Natural killer cell (primary cell): ENCODE measurements around the gene DNASE1L1. TPM values are rescaled to one million over a fixed set of nuclear protein-coding genes. Genes with fewer than 3 reads are reported as not detected.

Source experiments
- ATAC-seq, 3 donors: fragments of 150-1000 bp in 2 of 3; fragments of 200-7000 bp in 1 of 3; cut with Tn5 transposase; 1 replicate in 1 of 3; 2 replicates in 2 of 3; pipeline ENCODE4 v1.10.0; 2021; ENCODE audit warnings: mild to moderate bottlenecking in 2 of 3, moderate library complexity in 2 of 3
- DNase-seq, 2 donors: peaks; one replicate each; pipeline versions ENCODE4 v3.0.0 to v3.0.0-alpha.2; 2013 to 2021; ENCODE audit warnings: mixed read lengths in 1 of 2
- H3K27ac ChIP-seq: one replicate; pipeline ENCODE4 v1.5.1; 2013; ENCODE audit warnings: mild to moderate bottlenecking, low read length
- H3K27me3 ChIP-seq: one replicate; pipeline ENCODE4 v1.6.1; 2013; ENCODE audit warnings: low read length; ENCODE audit not compliant: control insufficient read depth, insufficient read depth
- H3K36me3 ChIP-seq: one replicate; pipeline ENCODE4 v1.6.1; 2013; ENCODE audit warnings: low read length; ENCODE audit not compliant: control insufficient read depth, insufficient read depth
- H3K4me1 ChIP-seq: one replicate; pipeline ENCODE4 v1.6.1; 2013; ENCODE audit warnings: low read length; ENCODE audit not compliant: control insufficient read depth, insufficient read depth
- H3K4me3 ChIP-seq: one replicate; pipeline ENCODE4 v1.5.1; 2013; ENCODE audit warnings: low read length
- H3K9me3 ChIP-seq: one replicate; pipeline ENCODE4 v1.6.1; 2013; ENCODE audit warnings: low read length; ENCODE audit not compliant: control insufficient read depth, insufficient read depth
- H3K27ac Mint-ChIP-seq, 2 donors: one replicate each; pipeline ENCODE4 v1.8.0; 2022; ENCODE audit warnings: mild to moderate bottlenecking in 2 of 2, mixed read lengths in 2 of 2, moderate library complexity in 1 of 2
- H3K27me3 Mint-ChIP-seq, 2 donors: one replicate each; pipeline ENCODE4 v1.8.0; 2022; ENCODE audit warnings: low read depth in 2 of 2, mixed read lengths in 2 of 2
- H3K36me3 Mint-ChIP-seq: one replicate; pipeline ENCODE4 v1.8.0; 2022; ENCODE audit warnings: mixed read lengths
- H3K4me1 Mint-ChIP-seq, 2 donors: one replicate each; pipeline ENCODE4 v1.8.0; 2022; ENCODE audit warnings: mixed read lengths in 2 of 2
- H3K4me3 Mint-ChIP-seq: one replicate; pipeline ENCODE4 v1.8.0; 2022; ENCODE audit warnings: mild to moderate bottlenecking, moderate library complexity, mixed read lengths
- H3K9me3 Mint-ChIP-seq, 2 donors: one replicate each; pipeline ENCODE4 v1.8.0; 2022; ENCODE audit warnings: mixed read lengths in 2 of 2
- WGBS: methylation state at CpG from one replicate; pipeline ENCODE4 v1.1.7; 2013; ENCODE audit warnings: missing lambda C conversion rate; ENCODE audit not compliant: insufficient coverage; 5-methylcytosine and 5-hydroxymethylcytosine counted together
- intact Hi-C: fragments of 100-400 bp; cut with micrococcal nuclease; formaldehyde crosslinking; loops from one replicate; pipeline ENCODE4 v1.14.2; 2022
- total RNA-seq, 4 donors: library from RNA; stranded (reverse); fragments of 120-200 nt in 1 of 4; gene quantifications; one replicate each; pipeline versions ENCODE4 v1.2.3 to v1.2.4, GENCODE V29; 2013 to 2022
- TF ChIP-seq, protein P1 (sequence below): fragments of 200-600 bp; IDR thresholded peaks from one replicate; pipeline ENCODE4 v1.8.0; 2022; ENCODE audit warnings: antibody characterized with exemption

Gene DNASE1L1
- total RNA-seq, 3 donors from 2014 or later (not counting 1 experiment from before 2014, with no cell fraction given), result 16.7 to 19.6 (median 16.8) TPM

DNA sequence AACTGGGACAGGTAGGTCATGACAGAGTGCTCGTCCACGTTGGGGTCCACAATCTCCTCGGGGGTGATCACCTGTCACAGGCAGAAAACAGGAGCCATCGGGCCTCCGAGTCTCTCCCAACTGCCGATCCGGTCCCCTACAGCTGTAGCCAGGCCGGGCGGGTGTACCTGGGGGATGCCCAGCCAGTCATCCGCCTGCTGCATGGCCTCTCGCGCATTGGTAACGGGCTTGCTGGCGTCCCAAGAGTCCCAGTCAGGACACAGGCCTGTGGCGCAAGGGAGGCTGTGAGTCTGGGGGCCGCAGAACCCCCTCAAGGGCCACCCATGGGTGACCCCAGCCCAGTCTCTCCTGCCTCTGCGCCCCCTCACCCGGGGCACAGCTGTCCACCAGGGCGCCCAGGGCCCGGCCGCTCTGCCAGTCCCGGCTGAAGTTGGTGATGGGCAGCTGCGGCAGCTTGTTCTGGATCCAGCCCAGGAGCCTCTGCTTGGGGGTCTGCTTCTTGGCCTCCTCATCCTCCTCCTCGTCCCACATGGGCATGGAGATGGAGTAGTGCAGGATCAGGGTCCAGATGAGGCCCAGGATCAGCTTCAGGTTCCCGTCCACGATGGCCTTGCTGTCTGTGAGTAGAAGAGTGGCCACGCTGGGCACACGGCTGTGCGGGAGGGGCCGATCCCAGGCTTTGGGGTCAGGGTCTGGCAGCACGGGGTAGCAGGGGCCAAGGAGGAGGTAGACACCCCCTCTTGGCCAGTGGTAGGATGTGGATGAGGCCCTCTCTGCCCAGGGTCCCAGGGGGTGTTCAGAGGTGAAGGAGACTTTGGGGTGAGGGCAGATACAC lies 41.4 kb downstream of the DNASE1L1 start:
- ATAC-seq, result no peak
- no peaks in the 10 kb centered on the region for H3K36me3 Mint-ChIP-seq

DNA sequence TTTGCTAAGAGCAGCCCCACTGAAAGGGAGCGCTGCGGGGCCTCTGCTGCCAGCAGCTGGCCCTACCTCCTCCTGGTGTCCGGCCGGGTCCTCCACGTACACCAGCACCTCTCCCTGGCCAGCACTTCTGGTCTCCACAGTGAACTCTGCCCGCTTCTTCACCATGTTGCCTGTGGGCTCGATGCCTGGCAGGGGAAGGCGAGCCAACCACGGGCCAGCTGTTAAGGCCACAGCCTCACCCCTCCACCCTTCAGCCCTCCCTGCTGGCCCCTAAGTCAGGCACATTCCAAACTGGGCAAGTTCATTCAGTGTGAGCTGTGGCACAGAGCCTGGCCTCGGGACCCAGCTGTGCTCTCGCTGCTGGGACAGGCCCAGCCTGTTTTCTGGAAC lies 42.4 kb downstream of the DNASE1L1 start:
- no peak for DNase-seq
- WGBS, result 40% methylated on average over 10 of the region's 11 CpGs
- peaks cover 62% of the 10 kb centered on the region for H3K4me1 ChIP-seq

More for the DNA sequence above, 41.4 kb downstream of the DNASE1L1 start:
- no peak for DNase-seq
- Histone ChIP-seq H3K9me3 (no peaks in the 10 kb centered on the region), H3K4me3 (peak overlapping the region; percentile 97), H3K4me1 (peaks cover 61% of the 10 kb centered on the region), H3K27me3 (no peaks in the 10 kb centered on the region), H3K27ac (peak overlapping the region; percentile 100), H3K36me3 (peaks cover 53% of the 10 kb centered on the region)
- H3K27ac Mint-ChIP-seq, result peak overlapping the region; percentile 95 to 97
- peak overlapping the region; percentile 90 for H3K4me3 Mint-ChIP-seq
- 77% methylated on average over 29 of the region's 31 CpGs for WGBS
- no peaks in the 10 kb centered on the region for H3K9me3 Mint-ChIP-seq
- TF ChIP-seq, protein P1, sequence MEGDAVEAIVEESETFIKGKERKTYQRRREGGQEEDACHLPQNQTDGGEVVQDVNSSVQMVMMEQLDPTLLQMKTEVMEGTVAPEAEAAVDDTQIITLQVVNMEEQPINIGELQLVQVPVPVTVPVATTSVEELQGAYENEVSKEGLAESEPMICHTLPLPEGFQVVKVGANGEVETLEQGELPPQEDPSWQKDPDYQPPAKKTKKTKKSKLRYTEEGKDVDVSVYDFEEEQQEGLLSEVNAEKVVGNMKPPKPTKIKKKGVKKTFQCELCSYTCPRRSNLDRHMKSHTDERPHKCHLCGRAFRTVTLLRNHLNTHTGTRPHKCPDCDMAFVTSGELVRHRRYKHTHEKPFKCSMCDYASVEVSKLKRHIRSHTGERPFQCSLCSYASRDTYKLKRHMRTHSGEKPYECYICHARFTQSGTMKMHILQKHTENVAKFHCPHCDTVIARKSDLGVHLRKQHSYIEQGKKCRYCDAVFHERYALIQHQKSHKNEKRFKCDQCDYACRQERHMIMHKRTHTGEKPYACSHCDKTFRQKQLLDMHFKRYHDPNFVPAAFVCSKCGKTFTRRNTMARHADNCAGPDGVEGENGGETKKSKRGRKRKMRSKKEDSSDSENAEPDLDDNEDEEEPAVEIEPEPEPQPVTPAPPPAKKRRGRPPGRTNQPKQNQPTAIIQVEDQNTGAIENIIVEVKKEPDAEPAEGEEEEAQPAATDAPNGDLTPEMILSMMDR, result no peak
- H3K4me1 Mint-ChIP-seq, result peaks cover 18 to 33% of the 10 kb centered on the region in 2 donors
- intact Hi-C loops, result no loop called here
- H3K27me3 Mint-ChIP-seq, result no peaks in the 10 kb centered on the region

DNA sequence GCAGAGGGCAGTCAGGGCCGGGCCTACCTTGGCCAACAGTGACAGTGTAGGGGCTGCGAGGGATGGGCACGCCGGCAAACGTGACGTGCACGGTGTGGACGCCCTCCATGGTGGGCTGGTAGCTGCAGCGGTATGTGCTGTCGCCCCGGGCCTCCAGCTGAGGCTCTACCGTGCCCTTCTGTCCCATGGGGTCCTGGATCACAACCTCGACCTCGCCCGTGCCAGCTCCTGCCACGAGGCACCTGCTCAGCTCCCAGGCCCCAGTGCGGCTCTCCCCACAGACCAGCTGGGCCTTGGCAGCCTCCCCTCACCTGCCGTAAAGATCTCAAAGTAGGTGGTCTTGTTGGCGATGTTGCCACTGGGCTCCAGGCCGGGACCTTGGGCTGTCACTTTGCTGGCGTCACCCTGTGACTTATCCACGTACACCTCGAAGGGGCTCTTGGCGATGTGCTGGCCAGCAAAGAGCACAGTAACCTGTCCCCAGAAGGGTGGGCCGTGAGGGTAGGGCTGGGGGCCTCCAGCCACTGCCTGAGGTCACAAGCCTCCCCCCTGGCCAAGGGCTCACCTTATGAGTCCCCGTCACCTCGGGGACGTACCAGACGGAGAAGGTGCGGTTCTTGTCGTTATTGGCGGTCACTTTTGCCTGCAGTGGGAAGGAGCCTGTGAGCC lies 42.9 kb downstream of the DNASE1L1 start:
- peak overlapping the region; percentile 100 for H3K27ac ChIP-seq
- DNase-seq (no peak), ATAC-seq (no peak)
- no peaks in the 10 kb centered on the region for H3K27me3 ChIP-seq
- H3K9me3 ChIP-seq, result no peaks in the 10 kb centered on the region
- Mint-ChIP-seq H3K27me3 (no peaks in the 10 kb centered on the region), H3K4me1 (peaks cover 11 to 26% of the 10 kb centered on the region in 2 donors), H3K27ac (peak overlapping the region; percentile 86 to 95), H3K36me3 (no peaks in the 10 kb centered on the region), H3K4me3 (peak overlapping the region; percentile 9), H3K9me3 (no peaks in the 10 kb centered on the region)
- no peak overlapping the region for H3K4me3 ChIP-seq
- TF ChIP-seq, protein P1, result no peak
- H3K4me1 ChIP-seq, result peaks cover 67% of the 10 kb centered on the region
- intact Hi-C loops, result no loop called here
- H3K36me3 ChIP-seq, result peaks cover 69% of the 10 kb centered on the region
- 84% methylated on average over 32 of the region's 32 CpGs for WGBS

More for the DNA sequence above, 42.4 kb downstream of the DNASE1L1 start:
- no peaks in the 10 kb centered on the region for H3K27me3 ChIP-seq
- no peaks in the 10 kb centered on the region for H3K9me3 Mint-ChIP-seq
- no peaks in the 10 kb centered on the region for H3K27me3 Mint-ChIP-seq
- H3K4me3 Mint-ChIP-seq, result peak overlapping the region; percentile 55
- ATAC-seq, result no peak
- no peaks in the 10 kb centered on the region for H3K36me3 Mint-ChIP-seq
- TF ChIP-seq, protein P1, result no peak
- no peak overlapping the region for H3K4me3 ChIP-seq
- H3K36me3 ChIP-seq, result peaks cover 63% of the 10 kb centered on the region
- peak overlapping the region; percentile 86 to 95 for H3K27ac Mint-ChIP-seq
- peaks cover 11 to 26% of the 10 kb centered on the region in 2 donors for H3K4me1 Mint-ChIP-seq
- intact Hi-C loops, result no loop called here
- no peaks in the 10 kb centered on the region for H3K9me3 ChIP-seq
- peak overlapping the region; percentile 100 for H3K27ac ChIP-seq
